Middle frontal gyrus (tissue), 1 donor: ENCODE measurements around the gene DGKA.
"Not testable (repeated sequence)": the region's sequence is repeated elsewhere in the genome, so short reads cannot be mapped to it uniquely, and the experiment has no call there.

Source experiments
- DNase-seq: peaks from one replicate; pipeline ENCODE4 v3.0.0-alpha.2; 2015; ENCODE audit warnings: low spot score; ENCODE audit errors: extremely low spot score

DGKA gene

DNA sequence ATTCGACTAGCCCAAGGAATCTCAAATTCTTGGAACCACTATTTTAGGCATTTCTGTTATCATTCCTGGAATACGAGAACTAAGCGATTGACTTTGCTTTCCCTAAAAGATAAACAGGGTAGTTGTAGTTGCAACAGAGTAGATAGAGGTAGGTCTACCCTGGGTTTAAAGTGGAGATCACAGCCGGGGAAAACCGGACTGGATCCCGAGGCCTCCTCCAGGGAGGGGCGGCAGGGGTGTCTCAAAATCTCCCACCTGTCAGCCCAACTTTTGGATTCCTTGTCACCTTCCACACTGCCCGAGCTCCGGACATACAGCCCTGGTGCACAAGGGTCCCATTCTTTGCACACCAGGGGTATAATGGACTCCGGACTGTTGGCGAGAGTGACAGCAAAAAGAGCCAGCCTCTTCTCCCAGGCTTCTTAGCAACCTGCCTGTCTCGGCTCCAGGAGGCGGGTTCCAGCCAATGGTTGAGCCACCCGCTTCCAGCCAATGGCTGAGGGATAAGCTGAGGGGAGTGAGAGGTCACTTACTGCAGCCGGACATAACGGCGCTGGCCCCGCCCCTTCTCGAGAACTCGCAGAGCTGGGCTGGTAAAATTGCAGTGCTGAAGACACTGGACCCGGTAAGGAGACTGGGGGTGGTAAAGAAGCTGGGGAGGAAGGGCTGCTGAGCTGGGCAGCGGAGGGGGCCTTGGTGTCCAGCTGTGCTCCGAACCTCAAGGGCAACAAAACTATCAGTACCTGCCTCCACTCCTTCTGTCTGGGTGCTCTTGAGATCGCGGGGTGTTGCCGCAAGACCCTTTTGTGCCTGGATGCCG lies 66.0 kb downstream of the DGKA start, which contains the start of gene SUOX:
Gene SUOX (plus strand): TSS at position 562 of the 820 bp plus-strand sequence. CDS start 4,946 bp downstream, outside the sequence.
- DNase-seq = peak; percentile 92

DNA sequence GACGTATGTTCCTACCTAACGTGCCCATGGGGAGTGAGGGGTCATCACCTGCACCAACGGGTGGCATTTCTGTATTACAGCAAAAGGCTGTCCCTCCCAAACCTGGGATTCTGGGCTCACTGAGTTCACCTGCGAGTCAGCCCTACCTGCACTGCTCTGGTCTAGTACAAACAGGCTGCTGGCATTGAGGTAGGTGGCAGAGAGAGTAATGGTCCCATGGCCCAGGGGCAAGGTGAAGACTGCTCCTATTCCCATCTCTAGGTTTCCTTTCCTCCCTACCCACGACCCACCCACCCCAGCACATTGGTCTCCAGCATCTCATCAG lies 66.5 kb downstream of the DGKA start:
- DNase-seq = no peak

DNA sequence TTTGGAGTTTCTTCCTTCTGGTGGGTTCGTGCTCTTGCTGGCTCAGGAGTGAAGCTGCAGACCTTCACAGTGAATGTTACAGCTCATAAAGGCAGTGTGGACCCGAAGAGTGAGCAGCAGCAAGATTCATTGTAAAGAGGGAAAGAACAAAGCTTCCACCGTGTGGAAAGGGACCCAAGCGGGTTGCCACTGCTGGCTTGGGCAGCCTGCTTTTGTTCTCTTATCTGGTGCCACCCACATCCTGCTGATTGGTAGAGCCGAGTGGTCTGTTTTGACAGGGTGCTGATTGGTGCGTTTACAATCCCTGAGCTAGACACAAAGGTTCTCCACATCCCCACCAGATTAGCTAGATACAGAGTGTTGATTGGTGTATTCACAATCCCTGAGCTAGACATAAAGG lies 68.6 kb downstream of the DGKA start:
- DNase-seq = not testable (repeated sequence)

DNA sequence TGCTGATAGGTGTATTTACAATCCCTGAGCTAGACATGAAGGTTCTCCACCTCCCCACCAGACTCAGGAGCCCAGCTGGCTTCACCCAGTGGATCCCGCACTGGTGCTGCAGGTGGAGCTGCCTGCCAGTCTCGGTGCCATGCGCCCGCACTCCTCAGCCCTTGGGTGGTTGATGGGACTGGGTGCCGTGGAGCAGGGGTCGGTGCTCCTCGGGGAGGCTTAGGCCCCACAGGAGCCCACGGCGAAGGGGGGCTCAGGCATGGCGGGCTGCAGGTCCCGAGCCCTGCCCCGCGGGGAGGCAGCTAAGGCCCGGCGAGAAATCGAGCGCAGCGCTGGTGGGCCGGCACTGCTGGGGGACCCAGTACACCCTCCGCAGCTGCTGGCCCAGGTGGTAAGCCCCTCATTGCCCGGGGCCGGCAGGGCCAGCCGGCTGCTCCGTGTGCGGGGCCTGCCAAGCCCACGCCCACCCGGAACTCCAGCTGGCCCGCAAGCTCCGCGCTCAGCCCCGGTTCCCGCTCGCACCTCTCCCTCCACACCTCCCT lies 69.1 kb downstream of the DGKA start:
- not testable (repeated sequence) for DNase-seq

DNA sequence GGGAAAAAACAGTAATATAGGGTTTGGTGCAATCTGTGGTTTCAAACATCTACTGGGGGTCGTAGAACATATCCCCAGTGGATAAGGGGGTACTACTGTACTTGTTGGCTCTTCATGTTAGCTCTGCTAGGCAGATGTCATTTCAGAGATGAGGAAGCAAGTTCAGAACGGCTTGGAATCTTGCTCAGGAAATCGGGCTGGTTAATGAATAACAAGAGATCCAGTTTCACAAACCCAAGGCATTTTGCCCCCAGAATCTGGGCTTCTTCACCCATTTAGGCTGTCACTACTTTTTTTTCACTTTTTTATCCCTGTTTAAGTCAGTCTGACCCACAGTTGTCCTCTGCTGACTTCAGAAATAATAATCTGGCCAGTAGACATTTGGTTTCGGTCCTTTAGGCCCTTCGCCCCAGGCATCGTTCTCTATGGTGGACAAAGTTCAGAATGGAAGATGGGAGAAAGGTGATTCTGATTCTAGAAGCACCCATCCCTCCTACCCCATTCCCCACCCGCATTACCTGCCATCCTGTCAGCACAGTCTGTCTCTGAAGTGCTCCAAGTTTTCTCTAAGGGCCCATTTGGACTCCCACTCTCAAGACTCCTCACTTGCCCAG lies 70.6 kb downstream of the DGKA start:
- no peak for DNase-seq

DNA sequence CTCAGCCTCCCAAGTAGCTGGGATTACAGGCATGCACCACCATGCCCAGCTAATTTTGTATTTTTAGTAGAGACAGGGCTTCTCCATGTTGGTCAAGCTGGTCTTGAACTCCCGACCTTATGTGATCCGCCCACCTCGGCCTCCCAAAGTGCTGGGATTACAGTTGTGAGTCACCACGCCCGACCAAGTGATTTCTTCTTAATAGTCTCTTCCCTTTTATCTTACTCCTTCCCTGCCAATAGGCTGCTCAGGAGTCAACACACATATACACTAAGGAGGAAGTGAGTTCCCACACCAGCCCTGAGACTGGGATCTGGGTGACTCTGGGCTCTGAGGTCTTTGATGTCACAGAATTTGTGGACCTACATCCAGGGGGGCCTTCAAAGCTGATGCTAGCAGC lies 72.4 kb downstream of the DGKA start:
- not testable (repeated sequence) for DNase-seq
